ENCODE data around the gene PRAMEF1.
"Not testable (repeated sequence)": the region's sequence is repeated elsewhere in the genome, so short reads cannot be mapped to it uniquely, and the experiment has no call there.

Gene PRAMEF1

GRCh38 chr1:12776801-12777557, 14.2 kb upstream of the PRAMEF1 start:
- no peak for DNase-seq

GRCh38 chr1:12778061-12778460, 13.1 kb upstream of the PRAMEF1 start:
- DNase-seq = no peak

GRCh38 chr1:12778907-12779306, 12.3 kb upstream of the PRAMEF1 start:
- DNase-seq = no peak

GRCh38 chr1:12781488-12781887, 9.7 kb upstream of the PRAMEF1 start:
- DNase-seq = not testable (repeated sequence)

- peak; percentile 7 for DNase-seq
Observed at GRCh38 chr1:12783783-12784182, 7.4 kb upstream of the PRAMEF1 start.

- not testable (repeated sequence) for DNase-seq
Observed at GRCh38 chr1:12784729-12785128, 6.5 kb upstream of the PRAMEF1 start.

GRCh38 chr1:12798911-12799310, 7.7 kb downstream of the PRAMEF1 start:
- no peak for DNase-seq

- DNase-seq = no peak
Observed at GRCh38 chr1:12799730-12800129, 8.5 kb downstream of the PRAMEF1 start.

- DNase-seq = no peak
Observed at GRCh38 chr1:12809933-12810332, 18.7 kb downstream of the PRAMEF1 start.

- DNase-seq = no peak
Observed at GRCh38 chr1:12810691-12811408, 19.7 kb downstream of the PRAMEF1 start.

- no peak for DNase-seq
Observed at GRCh38 chr1:12811409-12811784, 20.2 kb downstream of the PRAMEF1 start.

- DNase-seq = not testable (repeated sequence)
Observed at GRCh38 chr1:12819061-12819460, 27.9 kb downstream of the PRAMEF1 start.

- not testable (repeated sequence) for DNase-seq
Observed at GRCh38 chr1:12831310-12831709, 40.1 kb downstream of the PRAMEF1 start, which contains the start of gene PRAMEF11. PRAMEF11 (minus strand) TSS chr1:12831410; CDS start chr1:12828789, 2,621 bp downstream.

GRCh38 chr1:12833251-12833650, 42.1 kb downstream of the PRAMEF1 start:
- DNase-seq = not testable (repeated sequence)
